ENCODE results near the gene BRD8. TPM values are rescaled to one million over a fixed set of nuclear protein-coding genes. Genes with fewer than 3 reads are reported as not detected.
"Not testable (repeated sequence)": the region's sequence is repeated elsewhere in the genome, so short reads cannot be mapped to it uniquely, and the experiment has no call there.

Gene BRD8
- 36.8 and 47.4 TPM in 2 replicates for total RNA-seq (2014; rRNA removed; shearing (Covaris generic))

- in situ Hi-C loops (cut with HindIII; ENCODE audit: low sequenced_read_pairs): no loop called here
- peak; percentile 97 for DNase-seq (ENCODE audit: low spot score)
These were observed at the start of gene BRD8, which contains the start of gene KIF20A for GRCh38 chr5:138178516-138179276. TSS of gene BRD8 (minus strand) at chr5:138178630. CDS start at chr5:138178614, 16 bp downstream. TSS of gene KIF20A (plus strand) at chr5:138179112. CDS start at chr5:138179681, 569 bp downstream.

GRCh38 chr5:138226910-138227309 is 48.5 kb upstream of the BRD8 start:
- in situ Hi-C loops (cut with HindIII; ENCODE audit: low sequenced_read_pairs): no loop called here
- DNase-seq (ENCODE audit: low spot score): no peak

GRCh38 chr5:138224712-138225111 is 46.3 kb upstream of the BRD8 start:
- no peak for DNase-seq (ENCODE audit: low spot score)
- in situ Hi-C loops (cut with HindIII; ENCODE audit: low sequenced_read_pairs): no loop called here

- DNase-seq (ENCODE audit: low spot score): no peak
- in situ Hi-C loops (cut with HindIII; ENCODE audit: low sequenced_read_pairs): no loop called here
These were observed 45.1 kb upstream of the BRD8 start for GRCh38 chr5:138223532-138223931.

- DNase-seq (ENCODE audit: low spot score): no peak
- in situ Hi-C loops (cut with HindIII; ENCODE audit: low sequenced_read_pairs): no loop called here
These were observed 38.4 kb upstream of the BRD8 start for GRCh38 chr5:138216799-138217198.

- in situ Hi-C loops (cut with HindIII; ENCODE audit: low sequenced_read_pairs): no loop called here
- DNase-seq (ENCODE audit: low spot score): peak; percentile 98
These were observed 35.0 kb upstream of the BRD8 start, which contains the start of gene CDC23 for GRCh38 chr5:138213161-138214029. TSS of gene CDC23 (minus strand) at chr5:138213323. CDS start at chr5:138213312, 11 bp downstream.

GRCh38 chr5:138212828-138213160 is 34.4 kb upstream of the BRD8 start:
- in situ Hi-C loops (cut with HindIII; ENCODE audit: low sequenced_read_pairs): no loop called here
- DNase-seq (ENCODE audit: low spot score): no peak

GRCh38 chr5:138210985-138211384 is 32.6 kb upstream of the BRD8 start:
- DNase-seq (ENCODE audit: low spot score): no peak
- in situ Hi-C loops (cut with HindIII; ENCODE audit: low sequenced_read_pairs): no loop called here

- DNase-seq (ENCODE audit: low spot score); in situ Hi-C loops (cut with HindIII; ENCODE audit: low sequenced_read_pairs): not testable (repeated sequence)
These were observed 15.4 kb upstream of the BRD8 start for GRCh38 chr5:138193859-138194258.

GRCh38 chr5:138192826-138193225 is 14.4 kb upstream of the BRD8 start:
- DNase-seq (ENCODE audit: low spot score): no peak
- in situ Hi-C loops (cut with HindIII; ENCODE audit: low sequenced_read_pairs): no loop called here

GRCh38 chr5:138188626-138189025 is 10.2 kb upstream of the BRD8 start:
- DNase-seq (ENCODE audit: low spot score): no peak
- in situ Hi-C loops (cut with HindIII; ENCODE audit: low sequenced_read_pairs): no loop called here

GRCh38 chr5:138186002-138186447 is 7.6 kb upstream of the BRD8 start:
- in situ Hi-C loops (cut with HindIII; ENCODE audit: low sequenced_read_pairs): no loop called here
- DNase-seq (ENCODE audit: low spot score): no peak

- DNase-seq (ENCODE audit: low spot score): no peak
- in situ Hi-C loops (cut with HindIII; ENCODE audit: low sequenced_read_pairs): no loop called here
These were observed 4.4 kb upstream of the BRD8 start for GRCh38 chr5:138182808-138183207.

- in situ Hi-C loops (cut with HindIII; ENCODE audit: low sequenced_read_pairs): no loop called here
These were observed 2.4 kb upstream of the BRD8 start for GRCh38 chr5:138180841-138181240.

GRCh38 chr5:138180183-138180782 is 1.9 kb upstream of the BRD8 start:
- in situ Hi-C loops (cut with HindIII; ENCODE audit: low sequenced_read_pairs): no loop called here
- DNase-seq (ENCODE audit: low spot score): peak; percentile 47

More at GRCh38 chr5:138180841-138181240, 2.4 kb upstream of the BRD8 start:
- DNase-seq (ENCODE audit: low spot score): no peak

GRCh38 chr5:138179277-138179857 is 937 bp upstream of the BRD8 start:
- in situ Hi-C loops (cut with HindIII; ENCODE audit: low sequenced_read_pairs): no loop called here
- no peak for DNase-seq (ENCODE audit: low spot score)

- in situ Hi-C loops (cut with HindIII; ENCODE audit: low sequenced_read_pairs): no loop called here
- peak; percentile 51 for DNase-seq (ENCODE audit: low spot score)
These were observed 402 bp downstream of the BRD8 start for GRCh38 chr5:138177941-138178515.

- DNase-seq (ENCODE audit: low spot score): no peak
- in situ Hi-C loops (cut with HindIII; ENCODE audit: low sequenced_read_pairs): no loop called here
These were observed 8.1 kb downstream of the BRD8 start for GRCh38 chr5:138170299-138170698.

- DNase-seq (ENCODE audit: low spot score): no peak
- in situ Hi-C loops (cut with HindIII; ENCODE audit: low sequenced_read_pairs): no loop called here
These were observed 9.3 kb downstream of the BRD8 start for GRCh38 chr5:138169124-138169523.

Data from G401 (cell line).